SK-N-MC (cell line): ENCODE measurements around the gene LRIG1.

Experiments used
- EZH2 ChIP-seq: fragments of 200-600 bp; sonication (generic); IDR thresholded peaks from one replicate; pipeline ENCODE4 v1.6.1; 2017; ENCODE audit warnings: antibody characterized with exemption
- FOXP2 ChIP-seq: optimal IDR thresholded peaks from 2 replicates; pipeline ENCODE3; 2011; ENCODE audit warnings: mild to moderate bottlenecking, moderate library complexity; ENCODE audit not compliant: insufficient read depth; ENCODE audit errors: extremely low read length, control extremely low read depth
- POLR2AphosphoS5 ChIP-seq: IDR thresholded peaks from 2 replicates; pipeline ENCODE4 v1.6.1; 2012; ENCODE audit warnings: mild to moderate bottlenecking, low read depth, low read length, borderline replicate concordance

- TF ChIP-seq EZH2 = no peak
- no peak for TF ChIP-seq POLR2AphosphoS5
- no peak for TF ChIP-seq FOXP2
Measured at GRCh38 chr3:66399529-66400232, 101.1 kb downstream of the LRIG1 start.
